ENCODE data around the gene CTF1. TPM values are rescaled to one million over a fixed set of nuclear protein-coding genes. Genes with fewer than 3 reads are reported as not detected.
"Not testable (repeated sequence)": the region's sequence is repeated elsewhere in the genome, so short reads cannot be mapped to it uniquely, and the experiment has no call there.

The CTF1 gene
- total RNA-seq, 1 donor from 2014 or later, result 0.26 TPM

DNA sequence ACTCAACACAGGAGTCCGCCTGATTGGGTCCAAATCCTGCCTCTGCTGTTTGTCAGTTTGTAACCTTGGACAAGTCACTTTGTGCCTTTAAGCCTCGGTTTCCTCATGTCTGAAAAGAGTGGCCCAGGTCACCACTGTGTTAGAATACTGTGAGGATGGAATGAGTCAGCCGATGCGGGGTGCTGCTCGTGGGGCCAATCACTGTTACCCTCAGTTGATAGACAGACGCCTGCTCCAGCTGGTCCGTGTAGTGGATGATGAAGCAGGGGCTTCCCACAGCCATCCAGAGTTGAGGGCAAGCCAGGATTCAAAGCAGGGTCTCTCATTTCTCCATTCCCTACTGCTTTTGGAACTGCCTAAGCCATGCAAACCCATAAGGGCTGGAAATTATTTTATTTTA lies 32.8 kb downstream of the CTF1 start:
- TF ChIP-seq, protein P1, sequence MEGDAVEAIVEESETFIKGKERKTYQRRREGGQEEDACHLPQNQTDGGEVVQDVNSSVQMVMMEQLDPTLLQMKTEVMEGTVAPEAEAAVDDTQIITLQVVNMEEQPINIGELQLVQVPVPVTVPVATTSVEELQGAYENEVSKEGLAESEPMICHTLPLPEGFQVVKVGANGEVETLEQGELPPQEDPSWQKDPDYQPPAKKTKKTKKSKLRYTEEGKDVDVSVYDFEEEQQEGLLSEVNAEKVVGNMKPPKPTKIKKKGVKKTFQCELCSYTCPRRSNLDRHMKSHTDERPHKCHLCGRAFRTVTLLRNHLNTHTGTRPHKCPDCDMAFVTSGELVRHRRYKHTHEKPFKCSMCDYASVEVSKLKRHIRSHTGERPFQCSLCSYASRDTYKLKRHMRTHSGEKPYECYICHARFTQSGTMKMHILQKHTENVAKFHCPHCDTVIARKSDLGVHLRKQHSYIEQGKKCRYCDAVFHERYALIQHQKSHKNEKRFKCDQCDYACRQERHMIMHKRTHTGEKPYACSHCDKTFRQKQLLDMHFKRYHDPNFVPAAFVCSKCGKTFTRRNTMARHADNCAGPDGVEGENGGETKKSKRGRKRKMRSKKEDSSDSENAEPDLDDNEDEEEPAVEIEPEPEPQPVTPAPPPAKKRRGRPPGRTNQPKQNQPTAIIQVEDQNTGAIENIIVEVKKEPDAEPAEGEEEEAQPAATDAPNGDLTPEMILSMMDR (IDR thresholded peaks at IDR 0.05; ENCODE audit: insufficient read depth, low read length, severe bottlenecking), result no peak
- H3K4me3 ChIP-seq (ENCODE audit: low read depth, low read length), result no peak overlapping the region
- H3K27me3 ChIP-seq (ENCODE audit: control insufficient read depth, insufficient read depth, low read length), result no peaks in the 10 kb centered on the region
- FAIRE-seq (no peak), DNase-seq (ENCODE audit: low read depth) (no peak)
- peaks cover 25% of the 10 kb centered on the region for H3K36me3 ChIP-seq (ENCODE audit: control insufficient read depth, insufficient read depth, low read length)

DNA sequence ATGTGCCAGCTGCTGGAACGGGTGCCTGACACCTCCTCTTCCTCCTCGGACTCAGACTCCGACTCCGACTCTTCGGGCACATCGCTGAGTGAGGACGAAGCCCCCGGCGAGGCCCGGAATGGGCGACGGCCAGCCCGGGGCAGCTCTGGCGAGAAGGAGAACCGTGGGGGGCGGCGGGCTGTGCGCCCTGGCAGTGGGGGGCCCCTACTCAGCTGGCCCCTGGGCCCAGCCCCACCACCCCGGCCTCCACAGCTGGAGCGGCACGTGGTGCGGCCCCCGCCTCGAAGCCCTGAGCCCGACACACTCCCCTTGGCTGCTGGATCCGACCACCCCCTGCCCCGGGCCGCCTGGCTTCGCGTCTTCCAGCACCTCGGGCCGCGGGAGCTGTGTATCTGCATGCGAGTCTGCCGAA lies 33.8 kb downstream of the CTF1 start:
- TF ChIP-seq, protein P1 (IDR thresholded peaks at IDR 0.05; ENCODE audit: insufficient read depth, low read length, severe bottlenecking), result no peak
- Histone ChIP-seq H3K4me3 (ENCODE audit: low read depth, low read length) (no peak overlapping the region), H3K27me3 (ENCODE audit: control insufficient read depth, insufficient read depth, low read length) (no peaks in the 10 kb centered on the region), H3K36me3 (ENCODE audit: control insufficient read depth, insufficient read depth, low read length) (peaks cover 27% of the 10 kb centered on the region)
- FAIRE-seq, result no peak
- no peak for DNase-seq (ENCODE audit: low read depth)

DNA sequence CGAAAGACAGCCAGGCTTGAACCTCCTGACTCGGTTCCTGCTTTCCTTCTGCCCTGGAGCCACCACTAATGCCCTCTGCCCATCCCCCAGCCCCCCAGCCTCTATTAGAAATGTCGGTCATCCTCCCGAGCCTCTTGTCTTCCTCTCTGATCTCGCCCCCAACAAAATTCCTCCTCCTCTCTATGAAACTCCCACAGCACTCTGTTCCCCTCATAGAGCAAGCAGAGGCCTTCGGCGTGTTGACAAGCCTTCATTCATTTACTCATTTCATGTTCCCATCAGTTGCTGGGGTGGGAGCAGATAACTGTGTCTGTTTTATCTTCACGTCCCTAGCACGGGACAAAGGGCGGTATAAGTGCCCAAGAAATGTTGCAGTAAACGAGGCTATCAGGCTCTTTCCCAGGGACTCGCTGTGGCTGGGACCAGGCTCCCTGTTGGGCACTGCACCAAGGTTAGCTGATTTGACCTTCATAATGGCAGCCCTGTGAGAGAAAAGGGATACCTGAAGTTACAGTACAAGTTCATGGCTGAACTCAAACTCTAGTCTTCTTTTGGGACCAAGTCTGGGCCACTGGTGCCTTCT lies 34.7 kb downstream of the CTF1 start:
- H3K27me3 ChIP-seq (ENCODE audit: control insufficient read depth, insufficient read depth, low read length), result no peaks in the 10 kb centered on the region
- no peak for FAIRE-seq
- TF ChIP-seq, protein P1 (IDR thresholded peaks at IDR 0.05; ENCODE audit: insufficient read depth, low read length, severe bottlenecking), result no peak
- H3K36me3 ChIP-seq (ENCODE audit: control insufficient read depth, insufficient read depth, low read length), result peaks cover 27% of the 10 kb centered on the region
- no peak for DNase-seq (ENCODE audit: low read depth)
- H3K4me3 ChIP-seq (ENCODE audit: low read depth, low read length), result no peak overlapping the region

DNA sequence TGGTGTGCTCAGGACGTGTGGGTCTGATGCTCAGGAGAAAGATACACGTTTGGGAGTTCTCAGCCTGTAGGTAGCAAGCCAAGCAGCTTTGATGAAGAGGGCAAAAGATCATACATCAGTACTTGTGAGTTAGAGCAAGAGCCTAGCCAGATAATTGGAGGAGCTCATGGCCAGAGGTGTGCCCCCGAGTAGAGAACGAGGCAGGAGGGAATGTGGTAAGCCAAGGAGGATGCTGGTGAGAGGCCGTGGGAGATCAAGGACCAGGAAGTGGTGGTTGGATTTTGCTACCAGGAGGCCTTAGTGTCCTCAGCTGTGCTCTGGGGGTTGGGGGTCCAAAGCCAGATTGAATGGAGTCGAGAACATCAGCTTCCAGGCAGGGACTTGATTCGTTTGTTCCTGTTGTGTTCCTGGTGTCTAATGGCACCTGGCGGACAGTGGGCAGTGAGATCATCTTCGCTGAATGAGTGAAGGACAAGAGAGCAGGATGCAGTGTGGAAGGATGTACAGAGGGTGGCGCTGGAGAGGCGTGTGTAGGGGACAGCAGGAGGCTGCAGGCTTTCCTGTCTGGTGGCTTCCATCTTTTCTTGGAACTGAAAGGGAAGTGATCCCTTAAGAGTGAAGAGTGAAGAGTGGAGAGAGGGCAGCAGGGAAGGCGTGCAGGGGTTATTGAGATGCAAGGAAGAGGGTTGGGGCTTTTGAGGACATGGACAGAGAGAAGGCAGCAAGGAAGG lies 38.6 kb downstream of the CTF1 start:
- TF ChIP-seq, protein P1 (IDR thresholded peaks at IDR 0.05; ENCODE audit: insufficient read depth, low read length, severe bottlenecking), result peak; percentile 79
- no peak overlapping the region for H3K4me3 ChIP-seq (ENCODE audit: low read depth, low read length)
- H3K27me3 ChIP-seq (ENCODE audit: control insufficient read depth, insufficient read depth, low read length), result no peaks in the 10 kb centered on the region
- DNase-seq (ENCODE audit: low read depth) (peak; percentile 52), FAIRE-seq (peak; percentile 72)
- H3K36me3 ChIP-seq (ENCODE audit: control insufficient read depth, insufficient read depth, low read length), result peaks cover 21% of the 10 kb centered on the region

DNA sequence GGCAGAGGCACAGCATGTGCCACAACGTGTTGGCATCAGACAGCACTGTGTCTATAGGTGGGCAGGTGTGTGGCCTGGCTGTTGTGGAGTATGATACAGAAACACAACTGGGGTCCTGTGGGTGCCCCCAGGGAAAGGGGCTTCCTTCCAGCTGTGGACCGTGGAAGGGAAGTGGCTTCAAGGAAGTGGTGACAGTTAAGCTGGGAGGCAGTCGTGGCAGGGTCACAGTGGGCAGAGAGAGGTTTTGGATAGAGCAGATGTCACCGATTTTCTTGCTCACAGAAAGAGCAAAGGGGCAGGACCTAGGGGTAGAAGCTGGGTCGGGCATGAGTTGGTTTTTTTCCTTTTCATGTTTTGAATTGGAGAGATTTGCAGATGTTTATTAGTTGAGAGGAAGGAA lies 41.3 kb downstream of the CTF1 start:
- H3K27me3 ChIP-seq (ENCODE audit: control insufficient read depth, insufficient read depth, low read length), result no peaks in the 10 kb centered on the region
- peaks cover 11% of the 10 kb centered on the region for H3K36me3 ChIP-seq (ENCODE audit: control insufficient read depth, insufficient read depth, low read length)
- H3K4me3 ChIP-seq (ENCODE audit: low read depth, low read length), result no peak overlapping the region
- FAIRE-seq, result no peak
- no peak for DNase-seq (ENCODE audit: low read depth)
- TF ChIP-seq, protein P1 (IDR thresholded peaks at IDR 0.05; ENCODE audit: insufficient read depth, low read length, severe bottlenecking), result no peak

DNA sequence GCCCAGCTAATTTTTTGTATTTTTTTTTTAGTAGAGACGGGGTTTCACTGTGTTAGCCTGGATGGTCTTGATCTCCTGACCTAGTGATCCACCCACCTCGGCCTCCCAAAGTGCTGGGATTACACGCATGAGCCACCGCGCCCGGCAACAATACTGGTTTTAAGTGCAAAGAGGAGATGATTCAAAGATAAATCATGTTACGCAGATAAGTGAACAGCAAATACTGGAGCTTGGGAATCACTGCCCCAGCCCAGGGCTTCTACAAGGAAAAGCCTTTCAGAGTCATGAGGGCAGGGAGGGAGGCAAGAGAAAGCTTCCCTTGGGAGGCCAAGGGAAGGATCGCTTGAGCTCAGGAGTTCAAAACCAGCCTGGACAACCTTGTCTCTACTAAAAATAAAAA lies 43.2 kb downstream of the CTF1 start:
- peaks cover 15% of the 10 kb centered on the region for H3K36me3 ChIP-seq (ENCODE audit: control insufficient read depth, insufficient read depth, low read length)
- not testable (repeated sequence) for FAIRE-seq; H3K27me3 ChIP-seq (ENCODE audit: control insufficient read depth, insufficient read depth, low read length); H3K4me3 ChIP-seq (ENCODE audit: low read depth, low read length)
- peak; percentile 69 for DNase-seq (ENCODE audit: low read depth)

All from bronchial epithelial cell (primary cell).